Lower leg skin (tissue), 4 donors: Measurements from ENCODE around the gene XPA. TPM values are rescaled to one million over a fixed set of nuclear protein-coding genes. Genes with fewer than 3 reads are reported as not detected.

Experiments used
- DNase-seq, 2 donors: peaks; one replicate each; pipeline ENCODE4 v3.0.0-alpha.2; 2019; ENCODE audit warnings: low spot score in 2 of 2
- H3K4me3 ChIP-seq: fragments of 200-600 bp; sonication (generic); 2 replicates; pipeline ENCODE4 v1.5.1; 2017; ENCODE audit warnings: mild to moderate bottlenecking, low read depth; ENCODE audit not compliant: poor library complexity, severe bottlenecking
- POLR2A ChIP-seq, 2 donors: fragments of 450-650 bp; IDR thresholded peaks; one replicate each; pipeline ENCODE4 v1.6.1; 2016 to 2017; ENCODE audit warnings: antibody characterized with exemption in 2 of 2, mild to moderate bottlenecking in 1 of 2, moderate library complexity in 1 of 2
- WGBS, 2 donors: methylation state at CpG; one replicate each; pipeline ENCODE4 v1.1.5; 2018; 5-methylcytosine and 5-hydroxymethylcytosine counted together
- intact Hi-C: fragments of 100-400 bp; cut with DNase I; formaldehyde crosslinking; loops from one replicate; pipeline ENCODE4 v1.15.0; 2023; ENCODE audit warnings: low total_unique reads
- total RNA-seq, 4 donors: library from RNA; depleted of rRNA; stranded (reverse); fragments of >200 nt; gene quantifications; one replicate each; pipeline ENCODE4 v1.1.0, GENCODE V29; 2016
- TF ChIP-seq, protein P1 (sequence below), 3 donors: fragments of 450-650 bp; IDR thresholded peaks; one replicate each; pipeline ENCODE4 v1.5.1; 2016; ENCODE audit warnings: antibody characterized with exemption in 3 of 3, mild to moderate bottlenecking in 3 of 3, moderate library complexity in 2 of 3

XPA gene
- total RNA-seq, 4 donors from 2014 or later, result 9.7 to 16.5 (median 14.1) TPM

DNA sequence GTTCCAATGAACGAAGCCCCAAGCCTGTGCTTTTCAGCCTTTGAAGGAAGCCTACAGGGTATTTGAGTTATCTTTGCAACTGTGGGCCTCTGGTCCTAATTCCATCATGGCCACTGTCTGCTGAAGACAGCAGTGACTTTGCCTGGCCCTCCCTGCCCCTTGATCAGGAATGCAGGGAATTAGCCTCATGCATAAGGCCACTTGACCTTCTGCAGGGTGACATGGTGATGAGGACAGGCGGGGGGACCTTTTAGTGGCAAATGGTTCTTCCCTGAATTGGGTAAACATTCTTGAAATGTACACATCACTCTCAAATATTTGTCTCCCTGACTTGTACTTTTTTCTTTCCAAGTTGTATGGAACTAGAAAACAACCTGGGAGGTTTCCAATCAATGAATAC is 25.2 kb upstream of the XPA start:
- WGBS, 2 donors, result 44 to 61% methylated on average over 2 of the region's 2 CpGs
- intact Hi-C loops, result no loop called here
- TF ChIP-seq, protein P1, sequence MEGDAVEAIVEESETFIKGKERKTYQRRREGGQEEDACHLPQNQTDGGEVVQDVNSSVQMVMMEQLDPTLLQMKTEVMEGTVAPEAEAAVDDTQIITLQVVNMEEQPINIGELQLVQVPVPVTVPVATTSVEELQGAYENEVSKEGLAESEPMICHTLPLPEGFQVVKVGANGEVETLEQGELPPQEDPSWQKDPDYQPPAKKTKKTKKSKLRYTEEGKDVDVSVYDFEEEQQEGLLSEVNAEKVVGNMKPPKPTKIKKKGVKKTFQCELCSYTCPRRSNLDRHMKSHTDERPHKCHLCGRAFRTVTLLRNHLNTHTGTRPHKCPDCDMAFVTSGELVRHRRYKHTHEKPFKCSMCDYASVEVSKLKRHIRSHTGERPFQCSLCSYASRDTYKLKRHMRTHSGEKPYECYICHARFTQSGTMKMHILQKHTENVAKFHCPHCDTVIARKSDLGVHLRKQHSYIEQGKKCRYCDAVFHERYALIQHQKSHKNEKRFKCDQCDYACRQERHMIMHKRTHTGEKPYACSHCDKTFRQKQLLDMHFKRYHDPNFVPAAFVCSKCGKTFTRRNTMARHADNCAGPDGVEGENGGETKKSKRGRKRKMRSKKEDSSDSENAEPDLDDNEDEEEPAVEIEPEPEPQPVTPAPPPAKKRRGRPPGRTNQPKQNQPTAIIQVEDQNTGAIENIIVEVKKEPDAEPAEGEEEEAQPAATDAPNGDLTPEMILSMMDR (IDR thresholded peaks at IDR 0.05), result no peak
- TF ChIP-seq POLR2A (IDR thresholded peaks at IDR 0.05), result no peak
- peak in 1 of 2 donors; percentile 29 for DNase-seq
- H3K4me3 ChIP-seq, result no peak overlapping the region

DNA sequence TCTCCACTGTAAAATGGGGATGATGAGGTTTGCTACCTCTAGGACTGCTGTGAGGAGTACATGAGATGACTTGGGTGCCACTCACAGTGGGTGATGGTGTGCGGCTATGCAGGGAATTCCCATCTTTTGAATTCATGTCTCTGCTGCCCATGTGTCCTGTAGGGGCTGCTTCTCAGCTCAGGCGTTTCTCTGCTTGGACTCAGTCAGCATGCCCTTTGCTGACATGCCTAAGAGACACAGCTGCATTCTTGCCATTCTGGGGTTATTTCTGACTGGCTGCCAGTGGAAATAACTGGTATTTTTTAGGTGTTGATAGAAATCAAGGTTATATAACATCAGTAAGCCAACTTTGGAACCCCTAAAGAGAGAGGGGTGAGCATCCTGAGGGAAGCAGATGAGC is 24.3 kb upstream of the XPA start:
- WGBS, 2 donors, result 81 to 83% methylated on average over 2 of the region's 2 CpGs
- DNase-seq, result peak in 1 of 2 donors; percentile 49
- intact Hi-C loops, result no loop called here
- TF ChIP-seq POLR2A (IDR thresholded peaks at IDR 0.05), result no peak
- TF ChIP-seq, protein P1 (IDR thresholded peaks at IDR 0.05), result no peak
- no peak overlapping the region for H3K4me3 ChIP-seq

GRCh38 chr9:97717866-97718265 is 20.7 kb upstream of the XPA start:
- intact Hi-C loops, result no loop called here
- no peak for DNase-seq
- 58 to 74% methylated on average over 3 of the region's 3 CpGs for WGBS, 2 donors
- TF ChIP-seq POLR2A (IDR thresholded peaks at IDR 0.05), result no peak
- TF ChIP-seq, protein P1 (IDR thresholded peaks at IDR 0.05), result no peak
- no peak overlapping the region for H3K4me3 ChIP-seq

DNA sequence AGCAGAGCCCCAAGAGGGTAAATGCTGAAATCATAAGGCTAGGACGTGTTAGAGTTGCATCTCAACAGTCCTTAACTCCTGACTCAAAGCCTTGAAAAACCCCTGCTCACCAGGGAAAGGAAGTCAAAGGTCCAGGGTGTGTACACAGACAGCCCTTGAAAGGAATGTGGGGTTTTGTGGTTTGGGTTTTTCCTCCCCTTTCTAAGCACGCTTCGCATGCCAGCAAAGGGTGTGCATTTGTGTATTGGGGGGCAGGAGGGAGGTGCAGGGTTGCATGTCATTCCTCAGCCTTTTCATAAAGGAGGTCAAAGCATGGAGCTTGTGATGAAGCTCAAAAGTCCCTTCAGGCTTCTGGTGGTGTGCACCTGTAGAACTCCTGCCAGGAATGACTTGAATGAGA is 17.3 kb upstream of the XPA start:
- no peak for DNase-seq
- intact Hi-C loops, result loop anchor here (5.0 kb wide), 1 partner anchor 188 kb away; no protein-coding TSS in a partner anchor
- 52 to 66% methylated on average over 3 of the region's 3 CpGs for WGBS, 2 donors
- TF ChIP-seq, protein P1 (IDR thresholded peaks at IDR 0.05), result no peak
- TF ChIP-seq POLR2A (IDR thresholded peaks at IDR 0.05), result no peak
- H3K4me3 ChIP-seq, result no peak overlapping the region

- no peak for DNase-seq
- intact Hi-C loops, result loop anchor here (5.0 kb wide), 1 partner anchor 191 kb away; no protein-coding TSS in a partner anchor
- 26 to 31% methylated on average over 12 of the region's 12 CpGs for WGBS, 2 donors
- TF ChIP-seq, protein P1 (IDR thresholded peaks at IDR 0.05), result no peak
- no peak for TF ChIP-seq POLR2A (IDR thresholded peaks at IDR 0.05)
- H3K4me3 ChIP-seq, result no peak overlapping the region
These were observed 14.1 kb upstream of the XPA start for GRCh38 chr9:97711223-97711626.
